HepG2 (cell line): ENCODE measurements around the gene PNPLA2. TPM values are rescaled to one million over a fixed set of nuclear protein-coding genes. Genes with fewer than 3 reads are reported as not detected.

Experiments used
- ATAC-seq: fragments of 200-7000 bp; cut with Tn5 transposase; 3 replicates; pipeline ENCODE4 v1.9.1; 2020; ENCODE audit warnings: mild to moderate bottlenecking, moderate library complexity
- BruUV-seq: library from RNA; stranded (reverse); fragments of 400-500 nt; replicated peaks from 2 replicates; lab custom pipeline; 2021; lab: Mats Ljungman, UMichigan
- CTCF ChIA-PET: fragments of 300-600 bp; formaldehyde crosslinking; extraction: SDS; loops from one replicate; lab custom pipeline; 2021; ENCODE audit warnings: low total read pairs, inconsistent platforms, low intra/inter-chr PET ratio; lab: Yijun Ruan, JAX
- POLR2A ChIA-PET: fragments of 350-600 bp; sonication (Branson Sonifier 250); formaldehyde crosslinking; loops from one replicate; lab custom pipeline; 2020; ENCODE audit warnings: antibody characterized with exemption, inconsistent platforms; lab: Yijun Ruan, JAX
- DNase-seq: peaks from one replicate; pipeline ENCODE4 v3.0.0-alpha.2; 2015; ENCODE audit warnings: low spot score
- FAIRE-seq: peaks from 3 replicates; lab custom pipeline; 2011; peaks lifted over from hg19 to GRCh38; lab: Jason Lieb, UNC
- H2AFZ ChIP-seq: one replicate; pipeline ENCODE4 v1.6.1; 2011; ENCODE audit warnings: low read length, inconsistent platforms
- H3K27ac ChIP-seq: fragments of 300-600 bp; 3 replicates; pipeline ENCODE4 v1.8.0; 2011; ENCODE audit warnings: mixed run types, mild to moderate bottlenecking, mixed read lengths, low read length, inconsistent platforms; ENCODE audit not compliant: insufficient read depth; ENCODE audit errors: extremely low read length
- H3K27me3 ChIP-seq, 2 experiments: fragments of 200-600 bp in 1 of 2; 2 replicates in 1 of 2; 3 replicates in 1 of 2; pipeline versions ENCODE4 v1.6.0 to v1.8.0; 2011; ENCODE audit warnings: low read length in 2 of 2, mild to moderate bottlenecking in 2 of 2, moderate library complexity in 2 of 2, inconsistent platforms in 1 of 2; ENCODE audit not compliant: insufficient read depth in 2 of 2, control insufficient read depth in 1 of 2
- H3K36me3 ChIP-seq, 2 experiments: fragments of 200-600 bp in 1 of 2; replicated peaks in 1 of 2; 2 replicates in 1 of 2; 3 replicates in 1 of 2; pipeline versions ENCODE4 v1.5.1 to v1.8.0; 2011; ENCODE audit warnings: low read length in 2 of 2, inconsistent platforms in 1 of 2; ENCODE audit not compliant: insufficient read depth in 2 of 2, control insufficient read depth in 1 of 2
- H3K4me1 ChIP-seq: 2 replicates; pipeline ENCODE4 v1.5.1; 2012; ENCODE audit warnings: low read length, inconsistent platforms; ENCODE audit not compliant: insufficient read depth
- H3K4me2 ChIP-seq: 2 replicates; pipeline ENCODE4 v1.6.0; 2011; ENCODE audit warnings: low read depth, low read length, inconsistent platforms
- H3K4me3 ChIP-seq, 3 experiments: fragments of 200-600 bp in 1 of 3; sonication (generic), shearing (Covaris generic) in 1 of 3; replicated peaks in 1 of 3; 2 replicates each; pipeline ENCODE4 v1.5.1; 2011 to 2016; ENCODE audit warnings: low read length in 3 of 3, inconsistent platforms in 2 of 3, low read depth in 2 of 3, mild to moderate bottlenecking in 2 of 3, control low read depth in 1 of 3, mixed read lengths in 1 of 3; ENCODE audit not compliant: insufficient read depth in 1 of 3
- H3K79me2 ChIP-seq: one replicate; pipeline ENCODE4 v1.6.1; 2011; ENCODE audit warnings: low read length, inconsistent platforms; ENCODE audit not compliant: insufficient read depth
- H3K9ac ChIP-seq: 2 replicates; pipeline ENCODE4 v1.6.0; 2011; ENCODE audit warnings: mild to moderate bottlenecking, low read depth, low read length, inconsistent platforms; ENCODE audit not compliant: insufficient read depth
- H3K9me3 ChIP-seq: 2 replicates; pipeline ENCODE4 v1.5.1; 2012; ENCODE audit warnings: mild to moderate bottlenecking, low read length
- H4K20me1 ChIP-seq: 2 replicates; pipeline ENCODE4 v1.6.0; 2011; ENCODE audit warnings: inconsistent platforms, mild to moderate bottlenecking, low read length, moderate library complexity; ENCODE audit not compliant: insufficient read depth
- BHLHE40 ChIP-seq: IDR thresholded peaks from 2 replicates; pipeline ENCODE4 v1.6.1; 2011; ENCODE audit warnings: low read length, improper control_type of control experiment
- FOXA3 ChIP-seq: IDR thresholded peaks from 2 replicates; pipeline ENCODE4 v1.6.1; 2016; ENCODE audit warnings: missing genetic modification reagents, missing compliant biosample characterization
- NFKB2 ChIP-seq: sonication (generic); formaldehyde crosslinking; IDR thresholded peaks from 2 replicates; pipeline ENCODE4 v1.4.0; 2020; ENCODE audit warnings: missing genetic modification reagents, borderline replicate concordance
- RFXANK ChIP-seq: IDR thresholded peaks from 2 replicates; pipeline ENCODE4 v1.6.1; 2016
- RXRA ChIP-seq: sonication (generic); formaldehyde crosslinking; IDR thresholded peaks from 2 replicates; pipeline ENCODE4 v1.5.1; 2020; ENCODE audit warnings: missing genetic modification reagents
- TBL1XR1 ChIP-seq: fragments of 150-350 bp; IDR thresholded peaks from 2 replicates; pipeline ENCODE4 v1.6.1; 2014; ENCODE audit warnings: borderline replicate concordance, low read length; ENCODE audit not compliant: partially characterized antibody
- U2AF1 ChIP-seq: fragments of 200-400 bp; formaldehyde crosslinking; optimal IDR thresholded peaks from 2 replicates; pipeline ENCODE3; 2017; ENCODE audit warnings: mild to moderate bottlenecking, low read depth, low read length
- XBP1 ChIP-seq: sonication (generic); formaldehyde crosslinking; IDR thresholded peaks from 2 replicates; pipeline ENCODE4 v1.5.0; 2020; ENCODE audit warnings: missing genetic modification reagents
- YEATS4 ChIP-seq: sonication (generic); formaldehyde crosslinking; IDR thresholded peaks from 2 replicates; pipeline ENCODE4 v1.4.0; 2020; ENCODE audit warnings: missing genetic modification reagents, borderline replicate concordance
- ZFP36L2 ChIP-seq: sonication (generic); formaldehyde crosslinking; IDR thresholded peaks from 2 replicates; pipeline ENCODE4 v1.4.0; 2020; ENCODE audit warnings: missing genetic modification reagents
- ZNF710 ChIP-seq: sonication (generic); formaldehyde crosslinking; IDR thresholded peaks from 2 replicates; pipeline ENCODE4 v1.5.0; 2020; ENCODE audit warnings: mild to moderate bottlenecking, missing genetic modification reagents, borderline replicate concordance
- WGBS: methylation state at CpG from one replicate; pipeline ENCODE4 v1.1.6; 2017; ENCODE audit warnings: low lambda C conversion rate; 5-methylcytosine and 5-hydroxymethylcytosine counted together
- in situ Hi-C: cut with HindIII; loops from 2 replicates; pipeline ENCODE4 v1.10.0; 2017; ENCODE audit warnings: low pct_unique_long_range_greater_than_20kb; ENCODE audit not compliant: extremely low pct_ligation_motif_present
- intact Hi-C: fragments of 100-400 bp; cut with micrococcal nuclease; formaldehyde crosslinking; loops from one replicate; pipeline ENCODE4 v1.10.0; 2022; ENCODE audit not compliant: unreplicated experiment
- polyA plus RNA-seq, 8 experiments: library from polyadenylated mRNA; depleted of rRNA in 3 of 8; stranded (reverse) in 7 of 8; unstranded in 1 of 8; fragments of >200 nt; fragmentation: Illumina TruSeq in 4 of 8; extraction: Trizol in 4 of 8; gene quantifications; 2 replicates each; pipeline versions ENCODE4 v1.2.1 to v1.2.3, GENCODE V29; 2011 to 2016; ENCODE audit warnings: low read depth in 4 of 8, missing spikeins in 1 of 8, mixed read lengths in 1 of 8; ENCODE audit not compliant: insufficient read depth in 1 of 8
- total RNA-seq, 5 experiments: library from RNA; depleted of rRNA; stranded (reverse); fragments of >200 nt; fragmentation: Illumina TruSeq; extraction: Trizol; gene quantifications; 2 replicates each; pipeline ENCODE4 v1.2.3, GENCODE V29; 2016; ENCODE audit warnings: low read depth in 1 of 5
- TF ChIP-seq, protein P1 (sequence below): sonication (generic); formaldehyde crosslinking; IDR thresholded peaks from 2 replicates; pipeline ENCODE4 v1.4.0; 2020; ENCODE audit warnings: missing genetic modification reagents
- TF ChIP-seq, protein P2 (sequence below): IDR thresholded peaks from 2 replicates; pipeline ENCODE4 v1.4.0; 2020; ENCODE audit warnings: mild to moderate bottlenecking, missing genetic modification reagents
- TF ChIP-seq, protein P3 (sequence below): sonication (generic); formaldehyde crosslinking; IDR thresholded peaks from 2 replicates; pipeline ENCODE4 v1.9.0; 2022; ENCODE audit warnings: missing genetic modification reagents, mild to moderate bottlenecking, borderline replicate concordance

The PNPLA2 gene
- total and polyA plus RNA-seq, 2 of the 13 experiments (the other 11 are each of a cell fraction or from before 2014, with no cell fraction given): 10.5 to 43.2 TPM

DNA sequence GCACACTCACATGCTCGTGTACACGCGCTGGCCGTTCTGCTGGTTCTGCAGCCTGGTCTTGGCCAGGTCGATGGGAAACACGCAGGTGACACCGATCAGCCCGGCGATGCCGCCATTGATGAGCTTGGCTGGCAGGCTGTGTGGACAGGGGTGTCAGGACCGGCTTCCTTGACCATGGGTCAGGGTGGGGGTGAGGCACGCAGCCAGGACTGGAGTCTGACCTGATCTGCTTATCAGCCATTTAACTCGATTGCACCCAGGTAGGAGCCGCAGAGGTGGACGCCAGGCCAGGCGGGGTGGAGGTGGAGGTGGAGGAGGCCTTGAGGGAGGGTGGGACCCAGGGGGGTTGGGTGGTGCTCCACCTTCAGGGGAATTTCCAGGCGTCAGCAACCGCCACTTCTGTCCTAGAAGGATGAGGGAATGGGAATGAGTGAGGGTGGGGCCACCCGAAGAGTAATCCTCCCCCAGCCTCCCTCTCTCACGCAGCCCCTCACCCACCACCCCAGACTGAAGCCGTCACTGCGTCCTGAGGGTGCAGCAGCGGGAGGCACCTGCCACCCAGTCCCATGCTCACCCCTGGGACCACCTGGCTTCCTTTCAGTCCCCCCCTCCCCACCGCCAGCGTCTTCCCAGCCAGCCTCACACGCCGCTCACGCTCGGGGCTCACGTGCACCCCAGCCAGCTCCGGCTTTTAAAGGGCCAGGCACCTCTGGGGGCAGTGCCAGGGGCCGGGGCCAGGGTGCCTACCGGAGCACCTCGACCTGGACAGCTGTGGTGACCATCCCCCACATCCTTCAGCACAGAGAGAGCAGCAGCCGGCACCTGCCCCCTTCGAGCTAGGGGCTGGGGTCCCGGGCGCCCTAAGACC, 23.7 kb upstream of the PNPLA2 start:
- peak overlapping the region; percentile 83 to 97 (median 94); a peak in 5 of 6 replicates for H3K4me3 ChIP-seq
- intact Hi-C loops: no loop called here
- peak overlapping the region; percentile 77; the same call in 1 of the 2 replicates for H3K9ac ChIP-seq
- in situ Hi-C loops: no loop called here
- POLR2A ChIA-PET: interaction anchor here (0.9 to 5.3 kb wide), 8 partner anchors 11 to 897 kb away, joined by 4 to 44 read pairs (median 16); partner anchors contain the start of genes DEAF1, GATD1, PIDD1 and PNPLA2
- H3K27ac ChIP-seq: no peak overlapping the region
- no peaks in the 10 kb centered on the region for H3K9me3 ChIP-seq
- 85% methylated on average over 30 of the region's 38 CpGs for WGBS
- H3K79me2 ChIP-seq: peaks cover 4% of the 10 kb centered on the region
- H3K4me2 ChIP-seq: peak overlapping the region; percentile 93
- no peak overlapping the region for H2AFZ ChIP-seq
- H4K20me1 ChIP-seq: no peaks in the 10 kb centered on the region
- no peaks in the 10 kb centered on the region; a peak in 1 of 5 replicates for H3K36me3 ChIP-seq
- DNase-seq (no peak), ATAC-seq (no peak), FAIRE-seq (no peak)
- H3K4me1 ChIP-seq: no peaks in the 10 kb centered on the region
- no TSS peak for BruUV-seq
- CTCF ChIA-PET: no interaction called here
- no peaks in the 10 kb centered on the region; a peak in 1 of 5 replicates for H3K27me3 ChIP-seq
- TF ChIP-seq FOXA3 (CRISPR knock-in tag): no peak
- TF ChIP-seq RFXANK (CRISPR knock-in tag): no peak
- peak; percentile 50; the same call in 1 of the 2 replicates for TF ChIP-seq BHLHE40
- no peak for TF ChIP-seq TBL1XR1
- TF ChIP-seq, protein P1, sequence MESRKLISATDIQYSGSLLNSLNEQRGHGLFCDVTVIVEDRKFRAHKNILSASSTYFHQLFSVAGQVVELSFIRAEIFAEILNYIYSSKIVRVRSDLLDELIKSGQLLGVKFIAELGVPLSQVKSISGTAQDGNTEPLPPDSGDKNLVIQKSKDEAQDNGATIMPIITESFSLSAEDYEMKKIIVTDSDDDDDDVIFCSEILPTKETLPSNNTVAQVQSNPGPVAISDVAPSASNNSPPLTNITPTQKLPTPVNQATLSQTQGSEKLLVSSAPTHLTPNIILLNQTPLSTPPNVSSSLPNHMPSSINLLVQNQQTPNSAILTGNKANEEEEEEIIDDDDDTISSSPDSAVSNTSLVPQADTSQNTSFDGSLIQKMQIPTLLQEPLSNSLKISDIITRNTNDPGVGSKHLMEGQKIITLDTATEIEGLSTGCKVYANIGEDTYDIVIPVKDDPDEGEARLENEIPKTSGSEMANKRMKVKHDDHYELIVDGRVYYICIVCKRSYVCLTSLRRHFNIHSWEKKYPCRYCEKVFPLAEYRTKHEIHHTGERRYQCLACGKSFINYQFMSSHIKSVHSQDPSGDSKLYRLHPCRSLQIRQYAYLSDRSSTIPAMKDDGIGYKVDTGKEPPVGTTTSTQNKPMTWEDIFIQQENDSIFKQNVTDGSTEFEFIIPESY (CRISPR knock-in tag): 0 out of 2 replicates have a peak, but pooled peaks have one; percentile 11
- TF ChIP-seq XBP1 (CRISPR knock-in tag): no peak
- no peak for TF ChIP-seq U2AF1
- no peak for TF ChIP-seq NFKB2 (CRISPR knock-in tag)
- no peak for TF ChIP-seq YEATS4 (CRISPR knock-in tag)
- TF ChIP-seq, protein P2, sequence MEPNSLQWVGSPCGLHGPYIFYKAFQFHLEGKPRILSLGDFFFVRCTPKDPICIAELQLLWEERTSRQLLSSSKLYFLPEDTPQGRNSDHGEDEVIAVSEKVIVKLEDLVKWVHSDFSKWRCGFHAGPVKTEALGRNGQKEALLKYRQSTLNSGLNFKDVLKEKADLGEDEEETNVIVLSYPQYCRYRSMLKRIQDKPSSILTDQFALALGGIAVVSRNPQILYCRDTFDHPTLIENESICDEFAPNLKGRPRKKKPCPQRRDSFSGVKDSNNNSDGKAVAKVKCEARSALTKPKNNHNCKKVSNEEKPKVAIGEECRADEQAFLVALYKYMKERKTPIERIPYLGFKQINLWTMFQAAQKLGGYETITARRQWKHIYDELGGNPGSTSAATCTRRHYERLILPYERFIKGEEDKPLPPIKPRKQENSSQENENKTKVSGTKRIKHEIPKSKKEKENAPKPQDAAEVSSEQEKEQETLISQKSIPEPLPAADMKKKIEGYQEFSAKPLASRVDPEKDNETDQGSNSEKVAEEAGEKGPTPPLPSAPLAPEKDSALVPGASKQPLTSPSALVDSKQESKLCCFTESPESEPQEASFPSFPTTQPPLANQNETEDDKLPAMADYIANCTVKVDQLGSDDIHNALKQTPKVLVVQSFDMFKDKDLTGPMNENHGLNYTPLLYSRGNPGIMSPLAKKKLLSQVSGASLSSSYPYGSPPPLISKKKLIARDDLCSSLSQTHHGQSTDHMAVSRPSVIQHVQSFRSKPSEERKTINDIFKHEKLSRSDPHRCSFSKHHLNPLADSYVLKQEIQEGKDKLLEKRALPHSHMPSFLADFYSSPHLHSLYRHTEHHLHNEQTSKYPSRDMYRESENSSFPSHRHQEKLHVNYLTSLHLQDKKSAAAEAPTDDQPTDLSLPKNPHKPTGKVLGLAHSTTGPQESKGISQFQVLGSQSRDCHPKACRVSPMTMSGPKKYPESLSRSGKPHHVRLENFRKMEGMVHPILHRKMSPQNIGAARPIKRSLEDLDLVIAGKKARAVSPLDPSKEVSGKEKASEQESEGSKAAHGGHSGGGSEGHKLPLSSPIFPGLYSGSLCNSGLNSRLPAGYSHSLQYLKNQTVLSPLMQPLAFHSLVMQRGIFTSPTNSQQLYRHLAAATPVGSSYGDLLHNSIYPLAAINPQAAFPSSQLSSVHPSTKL: no peak
- no peak for TF ChIP-seq RXRA (CRISPR knock-in tag)
- TF ChIP-seq ZFP36L2: no peak
- no peak for TF ChIP-seq ZNF710 (CRISPR knock-in tag)
- TF ChIP-seq, protein P3, sequence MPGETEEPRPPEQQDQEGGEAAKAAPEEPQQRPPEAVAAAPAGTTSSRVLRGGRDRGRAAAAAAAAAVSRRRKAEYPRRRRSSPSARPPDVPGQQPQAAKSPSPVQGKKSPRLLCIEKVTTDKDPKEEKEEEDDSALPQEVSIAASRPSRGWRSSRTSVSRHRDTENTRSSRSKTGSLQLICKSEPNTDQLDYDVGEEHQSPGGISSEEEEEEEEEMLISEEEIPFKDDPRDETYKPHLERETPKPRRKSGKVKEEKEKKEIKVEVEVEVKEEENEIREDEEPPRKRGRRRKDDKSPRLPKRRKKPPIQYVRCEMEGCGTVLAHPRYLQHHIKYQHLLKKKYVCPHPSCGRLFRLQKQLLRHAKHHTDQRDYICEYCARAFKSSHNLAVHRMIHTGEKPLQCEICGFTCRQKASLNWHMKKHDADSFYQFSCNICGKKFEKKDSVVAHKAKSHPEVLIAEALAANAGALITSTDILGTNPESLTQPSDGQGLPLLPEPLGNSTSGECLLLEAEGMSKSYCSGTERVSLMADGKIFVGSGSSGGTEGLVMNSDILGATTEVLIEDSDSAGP (CRISPR knock-in tag): peak; percentile 92
